Raji (cell line): Measurements from ENCODE around the gene BST1.
A peak's percentile ranks its signal among the peaks of the same experiment; 100 is the strongest.

ENCODE experiments used
- POLR2A ChIP-seq: IDR thresholded peaks from 2 replicates; pipeline ENCODE4 v1.6.1; 2011; ENCODE audit warnings: low read depth, low read length, control low read depth; ENCODE audit not compliant: insufficient read depth

The BST1 gene

DNA sequence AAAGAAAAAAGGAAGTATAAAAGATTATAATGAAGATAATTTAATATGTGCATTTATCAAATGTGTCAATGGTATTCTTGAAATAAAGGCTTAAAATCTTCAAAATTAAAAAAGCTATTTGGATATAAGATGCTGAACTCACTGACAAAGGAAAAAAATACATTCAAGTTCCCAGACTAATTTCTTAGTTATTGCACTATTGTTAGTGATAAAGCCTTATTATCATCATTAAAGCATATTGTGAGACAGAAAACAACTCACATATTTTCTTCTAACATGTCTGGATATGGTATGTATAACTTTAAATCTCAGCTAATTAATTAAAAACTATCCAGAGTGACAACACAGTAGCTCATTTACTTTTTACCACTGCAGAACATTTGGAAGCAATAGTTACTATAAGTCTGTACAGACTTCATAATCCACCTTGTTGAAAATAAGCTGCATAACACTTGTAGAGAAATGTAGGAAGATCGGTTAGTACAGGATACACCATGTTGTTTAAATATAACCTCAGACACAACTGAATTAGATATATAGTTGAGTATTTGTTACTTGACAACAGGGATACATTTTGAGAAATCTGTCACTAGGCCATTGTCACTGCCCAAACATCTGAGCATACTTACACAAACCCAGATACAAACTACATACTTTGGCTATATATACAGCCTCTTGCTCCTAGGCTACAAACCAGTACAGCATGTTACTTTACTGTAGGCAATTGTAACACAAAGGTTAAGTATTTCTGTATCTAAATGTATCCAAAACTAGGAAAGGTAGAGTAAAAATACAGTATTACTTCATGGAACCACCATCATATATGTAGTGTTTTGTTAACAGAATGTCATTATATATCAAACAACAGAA, 34.1 kb upstream of the BST1 start:
- no peak for TF ChIP-seq POLR2A

DNA sequence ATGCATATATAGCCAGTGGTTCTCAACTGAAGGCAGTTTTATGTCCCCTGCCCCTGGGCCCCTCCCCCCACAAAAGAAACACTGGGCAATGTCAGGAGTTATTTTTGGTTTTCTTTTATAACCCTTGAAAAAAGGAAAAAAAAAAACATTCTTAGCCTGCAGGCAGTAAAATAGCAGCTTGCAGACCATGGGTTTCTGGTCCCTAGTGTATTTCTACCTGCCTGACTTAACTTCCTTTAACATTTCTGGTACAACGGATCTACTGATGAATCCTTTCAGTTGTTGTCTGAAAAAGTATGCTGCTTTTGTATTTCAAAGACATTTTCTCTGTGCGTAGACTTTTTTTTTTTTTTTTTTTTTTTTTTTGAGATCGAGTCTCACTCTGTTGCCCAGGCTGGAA, 32.3 kb upstream of the BST1 start:
- TF ChIP-seq POLR2A = no peak

DNA sequence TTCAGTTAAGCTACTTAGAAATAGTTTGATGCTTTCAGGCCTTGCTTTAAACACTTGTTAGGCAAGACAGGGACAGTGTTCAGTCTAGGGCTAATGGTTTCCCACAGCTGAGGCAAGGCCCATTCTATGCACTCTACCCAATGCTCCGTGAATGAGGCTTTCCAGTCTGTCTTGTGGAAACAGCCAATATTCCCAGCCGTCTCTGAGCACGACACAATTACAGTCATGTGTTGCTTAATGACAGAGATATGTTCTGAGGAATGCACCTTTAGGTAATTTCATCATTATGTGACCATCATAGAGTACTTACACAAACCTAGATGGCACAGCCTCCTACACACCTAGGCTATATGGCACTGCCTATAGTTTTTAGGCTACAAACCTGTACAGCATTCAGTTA, 30.8 kb upstream of the BST1 start:
- TF ChIP-seq POLR2A = no peak

DNA sequence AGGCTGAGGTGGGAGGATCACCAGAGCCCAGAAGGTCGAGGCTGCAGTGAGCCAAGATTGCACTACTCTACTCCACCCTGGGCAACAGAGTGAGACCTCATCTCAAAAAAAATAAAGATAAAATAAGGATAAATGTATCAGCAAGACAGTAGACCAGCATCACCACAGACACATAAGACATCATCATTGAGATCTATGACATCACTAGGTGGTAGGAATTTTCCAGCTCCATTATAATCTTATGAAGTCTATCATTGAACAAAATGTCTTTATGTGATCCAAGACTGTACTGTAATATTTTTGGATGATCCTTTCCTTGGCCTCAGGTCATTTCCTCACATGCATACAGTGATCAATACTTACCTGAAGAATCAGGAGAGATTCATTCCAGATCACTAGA, 29.5 kb upstream of the BST1 start:
- TF ChIP-seq POLR2A = no peak

DNA sequence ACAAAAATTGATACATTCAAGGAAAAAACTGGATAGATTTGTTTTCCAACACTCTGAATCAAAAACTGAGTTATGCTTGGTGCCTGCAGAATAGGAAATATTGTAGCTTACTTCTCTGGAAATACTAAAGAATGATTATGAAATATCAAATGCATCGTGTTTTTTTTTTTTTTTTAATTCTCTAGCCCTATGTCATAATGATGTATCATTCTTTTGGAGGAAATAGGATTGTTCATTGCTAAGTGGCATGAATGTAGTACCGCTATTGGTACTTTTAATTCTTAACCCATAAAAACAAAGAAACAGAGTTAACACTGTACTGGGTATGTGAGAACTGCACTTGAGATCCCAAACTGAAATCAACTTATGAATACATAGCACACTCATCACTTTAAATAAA, 28.8 kb upstream of the BST1 start:
- no peak for TF ChIP-seq POLR2A

DNA sequence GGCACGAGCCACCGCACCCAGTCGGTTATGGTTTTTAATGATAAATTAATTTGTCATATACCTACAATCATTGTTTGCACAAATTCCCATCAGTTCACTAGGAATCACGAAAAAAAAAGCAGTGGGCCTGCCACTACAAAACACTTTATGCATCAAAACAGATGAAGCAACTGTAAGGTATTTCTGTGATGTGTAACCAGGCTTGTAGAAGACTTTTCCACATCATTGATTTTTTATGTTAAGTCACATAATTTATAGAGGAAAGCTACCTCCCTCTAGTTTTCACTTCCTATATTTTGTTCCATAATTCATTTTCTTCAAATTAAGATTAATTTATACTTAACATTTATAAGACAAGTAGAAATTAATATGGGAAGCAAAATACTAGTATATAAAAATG, 27.9 kb upstream of the BST1 start:
- no peak for TF ChIP-seq POLR2A

DNA sequence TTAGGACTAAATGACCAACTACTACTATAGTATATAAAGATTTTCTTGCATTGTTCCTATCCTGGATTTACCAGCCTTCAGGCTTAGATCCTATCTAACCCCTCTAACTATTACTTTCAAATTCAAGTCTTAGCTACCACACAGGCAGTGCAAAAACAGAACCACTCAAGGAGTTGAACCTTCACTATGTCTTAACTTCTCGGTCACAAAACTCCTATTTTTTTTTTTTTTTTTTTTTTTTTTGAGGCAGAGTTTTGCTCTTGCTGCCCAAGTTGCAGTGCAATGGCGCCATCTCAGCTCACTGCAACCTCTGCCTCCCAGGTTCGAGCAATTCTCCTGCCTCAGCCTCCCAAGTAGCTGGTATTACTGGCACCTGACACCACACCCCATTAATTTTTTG, 27.5 kb upstream of the BST1 start:
- no peak for TF ChIP-seq POLR2A

DNA sequence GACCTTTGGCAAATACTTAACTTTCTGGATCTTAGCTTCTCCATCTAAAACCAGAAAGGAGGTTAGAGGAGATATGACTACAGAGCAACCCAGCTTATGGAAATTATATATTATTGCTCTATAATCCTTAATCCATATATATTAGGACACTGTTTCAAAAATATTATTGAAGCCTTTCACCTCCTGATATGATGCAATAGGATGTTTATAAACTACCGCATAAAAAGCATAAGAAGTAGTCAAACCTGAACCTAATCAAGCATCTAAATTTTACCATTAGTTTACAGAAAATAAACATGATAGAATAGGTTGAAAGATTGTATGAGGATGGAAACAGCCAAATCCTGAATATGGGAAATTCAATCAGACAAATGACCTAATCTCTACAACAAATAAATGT, 26.8 kb upstream of the BST1 start:
- TF ChIP-seq POLR2A = no peak

DNA sequence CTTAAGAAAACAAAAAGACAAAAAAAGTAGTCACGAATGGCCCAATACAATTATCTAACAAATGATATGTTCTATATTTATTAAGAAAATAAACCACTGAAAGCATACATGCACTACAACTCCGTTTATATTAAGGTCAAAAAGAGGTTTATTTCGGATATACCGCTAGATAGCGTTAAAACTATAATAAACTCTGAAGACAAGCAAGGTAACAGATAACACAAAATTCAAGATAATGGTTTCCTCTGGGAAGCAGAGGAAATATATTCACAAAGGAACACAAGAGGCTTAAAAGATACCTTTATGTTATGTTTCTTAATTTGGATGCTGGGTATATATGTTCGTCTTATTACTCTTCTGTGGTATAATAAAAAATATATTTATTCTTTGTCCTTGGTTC, 26.0 kb upstream of the BST1 start:
- no peak for TF ChIP-seq POLR2A

DNA sequence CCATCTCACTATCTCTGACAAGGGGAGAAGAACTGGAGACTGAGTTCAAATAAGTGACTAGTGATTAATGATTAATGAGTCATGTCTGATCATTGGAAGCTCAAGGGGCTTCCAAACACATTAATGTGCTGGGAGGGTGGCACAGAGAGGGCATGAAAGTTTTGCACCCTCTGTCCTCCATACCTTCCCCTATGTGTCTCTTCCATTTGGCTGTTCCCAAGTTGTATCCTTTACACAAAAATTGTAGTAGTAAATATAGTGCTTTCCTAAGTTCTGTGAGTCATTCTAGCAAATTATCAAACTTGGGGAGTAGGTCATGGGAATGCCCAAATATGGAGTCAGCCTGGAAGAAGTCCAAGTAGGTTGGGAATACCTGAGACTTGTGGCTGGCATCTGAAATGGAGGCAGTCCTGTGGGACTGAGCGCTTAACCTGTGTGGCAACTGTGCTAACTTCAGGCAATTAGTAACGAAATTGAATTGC, 25.3 kb upstream of the BST1 start:
- TF ChIP-seq POLR2A = no peak

DNA sequence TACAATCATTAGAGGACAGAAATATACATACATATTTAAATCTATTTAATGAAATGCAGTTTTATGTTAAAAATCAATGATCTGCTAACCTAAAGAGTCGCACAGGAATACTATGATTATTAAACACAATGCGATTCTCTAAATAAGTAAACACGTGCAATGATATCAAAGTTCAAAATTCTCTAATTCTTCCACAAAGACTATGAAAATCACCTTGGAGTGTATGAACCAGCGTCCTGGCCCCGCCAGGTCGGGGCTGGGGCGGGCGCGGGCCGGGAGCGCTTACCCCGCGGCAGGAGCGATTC, 21.8 kb upstream of the BST1 start:
- TF ChIP-seq POLR2A = no peak

DNA sequence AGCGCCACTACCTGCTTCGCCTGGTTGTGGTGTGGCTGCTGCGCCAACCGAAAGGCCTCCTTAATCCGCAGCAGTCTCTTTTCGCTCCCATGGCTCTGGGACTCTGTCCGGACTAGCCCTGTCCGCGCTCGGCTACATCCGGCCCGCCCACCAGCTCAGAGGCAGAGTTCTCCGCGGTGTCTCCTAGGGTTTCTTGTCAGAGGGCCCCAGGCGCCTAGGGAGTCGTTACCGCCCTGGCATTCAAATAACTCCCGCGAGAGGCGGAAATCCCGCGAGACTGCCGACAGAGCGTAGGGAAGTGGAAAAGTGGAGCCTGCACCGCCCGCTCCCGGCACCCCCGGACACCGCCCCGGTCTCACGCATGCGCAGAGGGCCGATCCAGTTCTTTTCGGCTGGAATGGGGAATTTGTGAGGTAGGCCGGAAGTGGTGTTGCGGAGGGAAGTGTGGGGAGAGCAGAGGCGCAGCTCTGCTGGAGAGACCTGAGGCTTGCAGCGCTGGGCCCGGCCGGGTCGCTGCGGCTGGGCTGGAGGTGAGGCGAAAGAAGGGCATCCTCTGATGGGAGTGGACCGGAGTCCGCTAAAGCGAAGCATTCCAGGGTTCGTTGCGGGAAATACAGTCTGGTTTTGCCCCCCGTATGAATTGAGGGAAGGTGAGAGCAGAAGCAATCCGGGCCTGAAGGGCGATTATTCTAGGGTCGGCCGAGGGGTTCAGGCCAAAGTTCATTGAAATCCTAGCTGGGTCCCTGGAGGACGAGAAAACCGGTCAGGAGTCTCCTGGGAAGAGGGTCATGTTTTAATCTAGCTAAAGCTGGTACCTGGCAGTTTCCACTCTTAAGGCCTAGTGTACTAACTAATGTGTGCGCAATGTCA, 21.3 kb upstream of the BST1 start, which contains the start of gene FAM200B:
TSS of gene FAM200B (plus strand) at position 456 of the 870 bp plus-strand sequence. CDS start 5,151 bp downstream, outside the sequence.
- peak; percentile 80 for TF ChIP-seq POLR2A

DNA sequence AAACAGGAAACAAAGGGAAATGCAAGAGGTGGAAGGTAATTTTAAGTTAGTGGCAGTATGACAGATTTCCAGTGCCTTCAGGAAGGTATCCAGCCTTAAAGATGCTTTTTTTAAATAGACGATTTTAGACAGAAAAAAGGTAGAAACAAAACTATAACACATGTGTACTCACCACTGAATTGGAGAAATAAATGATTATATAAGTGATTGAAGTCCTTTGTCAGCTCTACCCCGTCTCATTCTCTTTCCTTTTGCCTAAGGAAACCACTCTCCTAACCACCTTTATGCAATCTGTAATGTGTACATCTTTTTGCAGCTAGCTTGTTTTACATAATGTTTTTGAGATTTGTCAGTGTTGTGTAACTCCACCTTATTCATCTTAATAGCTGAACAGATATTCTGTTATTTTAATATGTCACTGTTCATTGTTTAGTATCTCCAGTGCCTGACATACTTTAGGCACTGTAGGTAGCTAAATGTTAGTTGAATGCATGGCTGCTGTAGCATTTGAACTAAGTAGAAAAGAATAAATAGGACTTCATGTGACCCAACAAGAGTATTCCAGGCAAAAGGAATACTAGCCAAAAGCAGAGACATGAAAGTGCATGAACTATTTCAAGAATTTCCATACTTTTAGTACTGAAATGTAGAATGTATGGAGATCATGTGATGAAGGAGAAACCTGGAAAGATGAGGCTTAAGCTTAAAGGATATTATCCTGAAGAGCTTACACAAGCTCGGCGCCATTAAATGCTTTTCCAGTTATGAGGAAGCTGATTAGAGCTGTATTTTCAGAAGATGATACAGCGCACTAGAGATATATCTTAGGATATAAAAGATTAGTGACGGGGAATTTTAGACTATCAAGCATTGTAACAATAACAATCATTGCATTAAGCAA, 20.4 kb upstream of the BST1 start:
- no peak for TF ChIP-seq POLR2A

DNA sequence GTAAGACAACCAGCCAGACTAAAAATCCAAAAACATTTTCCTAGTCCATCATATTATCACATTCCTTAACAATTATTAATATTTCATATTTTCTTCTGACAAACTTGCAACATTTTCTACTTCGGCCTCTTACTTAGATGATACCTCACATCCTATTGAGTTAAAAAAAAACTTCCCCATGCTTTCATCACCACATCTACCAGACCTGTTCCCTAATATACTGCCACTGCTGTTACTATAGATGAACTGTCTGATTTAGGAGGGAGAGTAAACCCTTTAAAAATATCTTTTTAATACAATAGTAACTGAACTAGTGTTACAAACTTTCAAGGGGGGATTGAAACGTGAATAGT, 19.7 kb upstream of the BST1 start:
- TF ChIP-seq POLR2A = no peak

DNA sequence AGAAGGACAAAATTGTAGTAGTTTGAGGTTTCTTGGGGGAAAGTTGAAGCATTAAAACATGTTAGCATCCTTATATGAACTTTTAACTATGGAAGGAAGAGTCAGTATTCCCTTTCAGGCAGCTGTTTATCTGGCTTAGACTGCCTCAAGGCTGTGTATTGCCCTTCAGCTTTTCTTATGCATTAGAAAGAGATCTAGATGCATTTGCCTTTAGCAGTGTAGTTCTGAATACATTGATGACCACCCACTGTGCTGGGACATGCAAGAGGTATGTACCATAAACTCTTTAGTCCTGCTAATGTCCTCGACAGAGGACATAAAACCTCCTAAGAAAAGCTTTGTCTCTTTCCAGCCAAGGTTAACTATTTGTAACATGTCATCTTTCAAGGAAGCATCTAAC, 18.4 kb upstream of the BST1 start:
- no peak for TF ChIP-seq POLR2A

DNA sequence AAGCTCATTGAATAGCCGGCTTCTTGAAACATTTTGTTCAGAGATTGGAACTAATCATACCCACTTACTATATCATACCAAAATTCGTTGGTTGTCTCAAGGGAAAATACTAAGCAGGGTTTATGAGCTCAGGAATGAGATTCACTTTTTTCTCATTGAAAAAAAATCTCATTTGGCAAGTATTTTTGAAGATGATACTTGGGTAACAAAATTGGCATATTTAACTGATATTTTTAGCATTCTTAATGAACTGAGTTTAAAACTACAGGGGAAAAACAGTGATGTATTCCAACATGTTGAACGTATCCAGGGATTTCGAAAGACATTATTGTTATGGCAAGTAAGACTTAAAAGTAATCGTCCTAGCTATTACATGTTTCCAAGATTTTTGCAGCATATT, 14.8 kb upstream of the BST1 start:
- no peak for TF ChIP-seq POLR2A

DNA sequence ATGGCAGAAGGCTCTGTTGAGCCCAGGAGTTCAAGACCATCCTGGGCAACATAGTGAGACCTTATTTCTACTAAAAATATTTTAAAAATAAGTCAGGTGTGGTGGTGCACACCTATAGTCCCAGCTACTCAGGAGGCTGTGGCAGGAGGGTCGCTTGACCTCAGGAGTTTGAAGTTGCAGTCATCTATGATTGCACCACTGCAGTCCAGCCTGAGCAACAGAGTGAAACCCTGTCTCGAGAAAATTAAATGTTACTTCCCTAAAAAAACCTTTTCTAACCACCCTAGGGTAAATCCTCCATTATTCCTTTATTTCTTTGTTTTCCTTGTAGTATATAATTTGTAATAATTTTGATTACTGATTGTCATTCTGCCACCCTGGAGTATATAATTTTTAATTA, 13.3 kb upstream of the BST1 start:
- TF ChIP-seq POLR2A = no peak
